Pons (tissue), 1 donor: ENCODE results near the gene MAP3K4.

Experiments
- DNase-seq: peaks from one replicate; pipeline ENCODE4 v3.0.0-alpha.2; 2016; ENCODE audit warnings: low spot score

MAP3K4 gene

GRCh38 chr6:160991406-160992060 lies at the start of gene MAP3K4:
TSS of gene MAP3K4 (plus strand) at chr6:160991769. CDS start at chr6:160991932, 163 bp downstream.
- peak; percentile 37 for DNase-seq

- no peak for DNase-seq
These were observed 47.6 kb upstream of the MAP3K4 start for GRCh38 chr6:160943997-160944396.

GRCh38 chr6:160945516-160946177 lies 45.9 kb upstream of the MAP3K4 start:
- no peak for DNase-seq

- DNase-seq, result no peak
These were observed 42.0 kb upstream of the MAP3K4 start for GRCh38 chr6:160949531-160949930.

GRCh38 chr6:160950507-160950906 lies 41.1 kb upstream of the MAP3K4 start:
- no peak for DNase-seq

- DNase-seq, result no peak
These were observed 40.2 kb upstream of the MAP3K4 start for GRCh38 chr6:160951187-160952030.

GRCh38 chr6:160952633-160953281 lies 38.8 kb upstream of the MAP3K4 start:
- no peak for DNase-seq

GRCh38 chr6:160955508-160956295 lies 35.9 kb upstream of the MAP3K4 start:
- DNase-seq, result no peak

GRCh38 chr6:160956300-160957035 lies 35.1 kb upstream of the MAP3K4 start:
- DNase-seq, result no peak

GRCh38 chr6:160959726-160960435 lies 31.7 kb upstream of the MAP3K4 start:
- no peak for DNase-seq

GRCh38 chr6:160960839-160961238 lies 30.7 kb upstream of the MAP3K4 start:
- peak; percentile 37 for DNase-seq

- no peak for DNase-seq
These were observed 28.5 kb upstream of the MAP3K4 start for GRCh38 chr6:160962835-160963623.

- no peak for DNase-seq
These were observed 27.9 kb upstream of the MAP3K4 start for GRCh38 chr6:160963651-160964050.

- DNase-seq, result no peak
These were observed 25.7 kb upstream of the MAP3K4 start for GRCh38 chr6:160965893-160966292.

GRCh38 chr6:160966493-160967229 lies 24.9 kb upstream of the MAP3K4 start:
- no peak for DNase-seq

GRCh38 chr6:160967351-160967750 lies 24.2 kb upstream of the MAP3K4 start:
- no peak for DNase-seq

- DNase-seq, result no peak
These were observed 23.7 kb upstream of the MAP3K4 start for GRCh38 chr6:160967833-160968232.

- DNase-seq, result no peak
These were observed 20.4 kb upstream of the MAP3K4 start for GRCh38 chr6:160971171-160971570.

- no peak for DNase-seq
These were observed 19.5 kb upstream of the MAP3K4 start for GRCh38 chr6:160972111-160972510.
